Neural progenitor cell (in vitro differentiated cells): Measurements from ENCODE around the gene NBEA.

Experiments
- EZH2 ChIP-seq: fragments of 200-600 bp; sonication (generic); IDR thresholded peaks from 2 replicates; pipeline ENCODE4 v1.6.1; 2017; ENCODE audit warnings: antibody characterized with exemption, mild to moderate bottlenecking, moderate library complexity
- EZH2phosphoT487 ChIP-seq: fragments of 200-600 bp; sonication (generic); IDR thresholded peaks from 2 replicates; pipeline ENCODE4 v1.6.1; 2017; ENCODE audit warnings: antibody characterized with exemption
- TF ChIP-seq, protein P1 (sequence below): fragments of 200-600 bp; sonication (generic); IDR thresholded peaks from 2 replicates; pipeline ENCODE4 v1.5.1; 2017; ENCODE audit warnings: antibody characterized with exemption, mild to moderate bottlenecking

DNA sequence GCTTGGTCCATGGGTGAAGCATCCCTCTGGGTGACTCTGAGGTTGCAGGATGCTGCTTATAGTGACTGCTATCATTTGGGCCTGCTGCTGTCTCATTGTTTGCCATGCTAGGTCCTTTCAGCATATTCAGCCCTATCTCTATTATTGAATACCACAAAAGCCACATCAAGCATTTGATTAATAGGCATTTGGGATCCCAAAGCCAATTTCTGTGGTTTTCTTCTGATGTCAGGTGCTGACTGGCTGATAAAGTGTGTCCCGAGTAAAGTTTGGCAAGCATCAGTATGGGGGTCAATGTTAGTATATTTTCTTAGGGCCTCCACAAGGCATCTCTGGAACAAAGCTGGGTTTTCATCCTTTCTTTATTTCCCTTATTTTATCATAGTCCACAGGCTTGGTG, 204.6 kb downstream of the NBEA start:
- TF ChIP-seq, protein P1, sequence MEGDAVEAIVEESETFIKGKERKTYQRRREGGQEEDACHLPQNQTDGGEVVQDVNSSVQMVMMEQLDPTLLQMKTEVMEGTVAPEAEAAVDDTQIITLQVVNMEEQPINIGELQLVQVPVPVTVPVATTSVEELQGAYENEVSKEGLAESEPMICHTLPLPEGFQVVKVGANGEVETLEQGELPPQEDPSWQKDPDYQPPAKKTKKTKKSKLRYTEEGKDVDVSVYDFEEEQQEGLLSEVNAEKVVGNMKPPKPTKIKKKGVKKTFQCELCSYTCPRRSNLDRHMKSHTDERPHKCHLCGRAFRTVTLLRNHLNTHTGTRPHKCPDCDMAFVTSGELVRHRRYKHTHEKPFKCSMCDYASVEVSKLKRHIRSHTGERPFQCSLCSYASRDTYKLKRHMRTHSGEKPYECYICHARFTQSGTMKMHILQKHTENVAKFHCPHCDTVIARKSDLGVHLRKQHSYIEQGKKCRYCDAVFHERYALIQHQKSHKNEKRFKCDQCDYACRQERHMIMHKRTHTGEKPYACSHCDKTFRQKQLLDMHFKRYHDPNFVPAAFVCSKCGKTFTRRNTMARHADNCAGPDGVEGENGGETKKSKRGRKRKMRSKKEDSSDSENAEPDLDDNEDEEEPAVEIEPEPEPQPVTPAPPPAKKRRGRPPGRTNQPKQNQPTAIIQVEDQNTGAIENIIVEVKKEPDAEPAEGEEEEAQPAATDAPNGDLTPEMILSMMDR, result no peak
- no peak for TF ChIP-seq EZH2phosphoT487
- TF ChIP-seq EZH2, result no peak
